ENCODE results near the gene BBS4. TPM values are rescaled to one million over a fixed set of nuclear protein-coding genes. Genes with fewer than 3 reads are reported as not detected.

BBS4 gene
- total RNA-seq, 2 donors from 2014 or later: 26.7 to 63.8 TPM

GRCh38 chr15:72785432-72785831 lies 99.4 kb downstream of the BBS4 start:
- Histone ChIP-seq H3K27me3 (replicated peaks; ENCODE audit: insufficient read depth) (no peaks in the 10 kb centered on the region), H3K4me1 (replicated peaks) (no peaks in the 10 kb centered on the region), H3K9me3 (no peaks in the 10 kb centered on the region), H3K27ac (no peak overlapping the region), H3K4me3 (no peak overlapping the region), H3K36me3 (no peaks in the 10 kb centered on the region)
- 68% methylated on average over 4 of the region's 4 CpGs for whole genome bisulfite sequencing
- intact Hi-C loops (cut with DNase I): loop anchor here (2.0 kb wide), 1 partner anchor 487 kb away; no protein-coding TSS in a partner anchor
- no peak for TF ChIP-seq CTCF (IDR thresholded peaks at IDR 0.05)
- no peak for TF ChIP-seq POLR2AphosphoS5 (IDR thresholded peaks at IDR 0.05)
- TF ChIP-seq POLR2A (IDR thresholded peaks at IDR 0.05): no peak
- no peak for DNase-seq (ENCODE audit: low spot score)

DNA sequence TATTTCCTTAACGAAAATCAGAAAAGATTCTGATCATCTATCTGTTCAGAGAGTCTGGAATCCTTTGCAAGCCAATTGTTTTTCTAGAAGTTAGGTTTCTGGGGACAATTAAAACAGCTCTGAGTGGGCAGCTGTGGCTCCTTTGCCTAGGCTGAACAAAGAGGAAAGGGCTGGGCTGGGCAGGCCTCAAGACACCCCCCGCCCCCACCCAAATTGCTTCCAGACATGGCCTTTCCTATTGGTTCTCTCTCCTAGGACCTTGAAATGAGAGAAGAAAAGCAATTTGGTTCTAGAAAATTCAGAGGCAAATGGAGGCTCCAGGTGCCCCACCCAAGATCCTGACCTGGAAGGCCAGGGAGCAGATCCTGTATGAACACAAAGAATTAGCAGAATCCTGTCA lies 99.8 kb downstream of the BBS4 start:
- H3K27ac ChIP-seq: no peak overlapping the region
- H3K4me3 ChIP-seq: no peak overlapping the region
- WGBS: 95% methylated on average over 2 of the region's 2 CpGs
- H3K9me3 ChIP-seq: no peaks in the 10 kb centered on the region
- no peaks in the 10 kb centered on the region for H3K27me3 ChIP-seq (replicated peaks; ENCODE audit: insufficient read depth)
- DNase-seq (ENCODE audit: low spot score): no peak
- TF ChIP-seq POLR2A (IDR thresholded peaks at IDR 0.05) (no peak), POLR2AphosphoS5 (IDR thresholded peaks at IDR 0.05) (no peak), CTCF (IDR thresholded peaks at IDR 0.05) (no peak)
- intact Hi-C loops (cut with DNase I): loop anchor here (2.0 kb wide), 1 partner anchor 487 kb away; no protein-coding TSS in a partner anchor
- H3K4me1 ChIP-seq (replicated peaks): no peaks in the 10 kb centered on the region
- no peaks in the 10 kb centered on the region for H3K36me3 ChIP-seq

DNA sequence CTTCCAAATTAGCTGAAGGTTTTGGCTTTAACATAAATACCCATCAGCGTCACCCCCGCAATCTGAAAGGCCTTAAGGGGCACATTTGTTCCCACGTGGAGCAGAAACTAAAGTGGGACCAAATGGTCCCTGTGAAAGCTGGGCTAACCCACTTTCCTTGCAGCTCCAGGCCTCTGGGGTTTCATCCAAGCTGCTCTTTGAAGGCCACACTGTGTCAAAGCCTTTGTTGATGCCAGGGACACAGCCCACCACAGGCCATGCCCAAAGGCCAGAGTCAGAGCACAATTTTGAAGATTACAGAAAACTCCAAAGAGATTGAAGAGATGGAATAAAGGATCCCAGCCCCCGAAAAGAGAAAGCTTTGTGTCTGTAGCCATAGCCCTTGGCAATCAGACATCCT lies 100.2 kb downstream of the BBS4 start:
- 97% methylated on average over 4 of the region's 4 CpGs for WGBS
- no peak overlapping the region for H3K4me3 ChIP-seq
- TF ChIP-seq POLR2A (IDR thresholded peaks at IDR 0.05) (no peak), CTCF (IDR thresholded peaks at IDR 0.05) (no peak), POLR2AphosphoS5 (IDR thresholded peaks at IDR 0.05) (no peak)
- no peaks in the 10 kb centered on the region for H3K4me1 ChIP-seq (replicated peaks)
- no peaks in the 10 kb centered on the region for H3K36me3 ChIP-seq
- H3K9me3 ChIP-seq: no peaks in the 10 kb centered on the region
- intact Hi-C loops (cut with DNase I): no loop called here
- H3K27ac ChIP-seq: no peak overlapping the region
- H3K27me3 ChIP-seq (replicated peaks; ENCODE audit: insufficient read depth): no peaks in the 10 kb centered on the region
- DNase-seq (ENCODE audit: low spot score): no peak

DNA sequence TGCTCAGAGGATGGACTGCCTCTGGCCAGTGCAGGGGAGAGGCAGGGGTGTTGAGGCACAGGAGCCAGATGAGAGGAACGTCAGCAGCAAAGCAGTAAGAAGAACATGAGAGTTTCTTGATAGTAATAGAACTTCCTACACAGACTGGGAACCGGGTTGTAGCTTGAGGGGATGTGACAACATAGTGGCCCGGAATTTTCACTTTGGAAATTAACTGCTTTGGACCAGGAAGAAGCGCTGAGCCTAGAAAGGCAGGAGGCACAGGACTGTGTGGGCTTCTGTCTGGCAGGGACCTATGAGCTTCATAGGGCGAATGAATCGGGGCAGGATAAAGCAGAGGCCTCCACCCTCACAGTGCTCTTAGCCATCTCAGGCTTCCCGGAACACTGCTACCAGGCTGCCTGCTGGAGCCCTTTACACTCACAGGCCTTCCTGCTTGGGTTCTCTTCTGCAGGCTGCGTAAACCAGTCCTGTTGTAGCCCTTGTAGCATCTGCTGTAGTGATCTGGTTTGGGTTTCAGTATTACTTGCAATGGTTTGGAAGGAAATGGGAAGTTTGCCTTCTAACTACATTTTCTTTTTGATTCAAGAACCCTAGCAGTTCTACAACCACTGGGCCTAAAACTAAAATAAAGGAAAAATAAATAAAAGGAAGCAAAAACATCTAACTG lies 100.8 kb downstream of the BBS4 start:
- Histone ChIP-seq H3K4me1 (replicated peaks) (no peaks in the 10 kb centered on the region), H3K36me3 (no peaks in the 10 kb centered on the region), H3K4me3 (no peak overlapping the region), H3K9me3 (no peaks in the 10 kb centered on the region), H3K27me3 (replicated peaks; ENCODE audit: insufficient read depth) (no peaks in the 10 kb centered on the region), H3K27ac (no peak overlapping the region)
- no peak for DNase-seq (ENCODE audit: low spot score)
- 92% methylated on average over 8 of the region's 8 CpGs for WGBS
- TF ChIP-seq POLR2AphosphoS5 (IDR thresholded peaks at IDR 0.05) (no peak), POLR2A (IDR thresholded peaks at IDR 0.05) (no peak), CTCF (IDR thresholded peaks at IDR 0.05) (no peak)
- intact Hi-C loops (cut with DNase I): no loop called here

DNA sequence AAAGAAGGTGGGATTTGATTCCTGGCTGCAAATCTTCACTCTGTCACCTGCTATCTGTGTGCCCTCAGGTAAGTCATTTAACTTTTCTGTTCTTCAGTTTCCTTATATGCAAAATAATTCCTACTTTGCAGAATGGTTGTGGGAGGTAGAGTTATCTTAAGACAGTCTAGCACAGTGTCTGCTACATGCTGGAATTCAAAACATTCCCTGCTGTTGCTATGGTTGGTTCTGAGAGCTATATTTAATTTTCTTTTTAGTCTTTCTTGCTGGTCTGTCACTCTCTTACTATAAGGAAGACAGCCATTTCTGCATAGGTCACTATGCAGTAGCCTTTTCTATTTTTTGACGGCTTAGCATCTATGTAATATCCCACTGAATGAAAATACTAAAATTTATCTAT lies 101.5 kb downstream of the BBS4 start:
- no peak for TF ChIP-seq CTCF (IDR thresholded peaks at IDR 0.05)
- TF ChIP-seq POLR2AphosphoS5 (IDR thresholded peaks at IDR 0.05): no peak
- no peak for TF ChIP-seq POLR2A (IDR thresholded peaks at IDR 0.05)
- Histone ChIP-seq H3K4me3 (no peak overlapping the region), H3K27me3 (replicated peaks; ENCODE audit: insufficient read depth) (no peaks in the 10 kb centered on the region), H3K9me3 (no peaks in the 10 kb centered on the region), H3K4me1 (replicated peaks) (no peaks in the 10 kb centered on the region), H3K36me3 (no peaks in the 10 kb centered on the region), H3K27ac (no peak overlapping the region)
- intact Hi-C loops (cut with DNase I): no loop called here
- 94% methylated on average over 1 of the region's 1 CpG for WGBS
- DNase-seq (ENCODE audit: low spot score): no peak
